SU-DHL-6 (cell line): ENCODE results near the gene CHEK1.

ENCODE experiments used
- H2AFZ ChIP-seq: fragments of 200-600 bp; sonication (generic); 2 replicates; pipeline ENCODE4 v1.6.1; 2014; ENCODE audit warnings: low read depth, mild to moderate bottlenecking, moderate library complexity, mixed read lengths, antibody characterized with exemption, low read length; ENCODE audit not compliant: severe bottlenecking
- H3F3A ChIP-seq: fragments of 200-600 bp; shearing (Covaris generic); 2 replicates; pipeline ENCODE4 v1.6.0; 2016; ENCODE audit warnings: antibody characterized with exemption, mild to moderate bottlenecking; ENCODE audit not compliant: insufficient read depth
- H3K27ac ChIP-seq: fragments of 200-600 bp; sonication (generic); 2 replicates; pipeline ENCODE4 v1.5.1; 2016; ENCODE audit warnings: low read depth, mild to moderate bottlenecking, low read length, moderate library complexity, mixed read lengths
- H3K27me3 ChIP-seq: fragments of 200-600 bp; sonication (generic), shearing (Covaris generic); 2 replicates; pipeline ENCODE4 v1.6.0; 2014; ENCODE audit warnings: mild to moderate bottlenecking, low read length
- H3K36me3 ChIP-seq: fragments of 200-600 bp; sonication (generic); 2 replicates; pipeline ENCODE4 v1.6.1; 2014; ENCODE audit warnings: mild to moderate bottlenecking, low read length, mixed read lengths
- H3K4me2 ChIP-seq: fragments of 300-600, 200-600 bp; shearing (Covaris generic), sonication (generic); 2 replicates; pipeline ENCODE4 v1.6.0; 2014; ENCODE audit warnings: low read length, low read depth, mild to moderate bottlenecking; ENCODE audit not compliant: poor library complexity, severe bottlenecking
- H3K4me3 ChIP-seq: fragments of 200-600 bp; sonication (generic); 2 replicates; pipeline ENCODE4 v1.5.1; 2014; ENCODE audit warnings: antibody characterized with exemption, low read length, mild to moderate bottlenecking, mixed read lengths; ENCODE audit not compliant: insufficient read depth, poor library complexity, severe bottlenecking
- H3K79me2 ChIP-seq: fragments of 200-600 bp; sonication (generic); 2 replicates; pipeline ENCODE4 v1.6.1; 2014; ENCODE audit warnings: mild to moderate bottlenecking, low read length, moderate library complexity; ENCODE audit not compliant: insufficient read depth
- H3K9ac ChIP-seq: fragments of 200-600 bp; sonication (generic); 2 replicates; pipeline ENCODE4 v1.7.0; 2014; ENCODE audit warnings: mild to moderate bottlenecking, low read length
- H3K9me2 ChIP-seq: fragments of 200-600 bp; sonication (generic); replicated peaks from 2 replicates; pipeline ENCODE4 v1.6.1; 2014; ENCODE audit warnings: low read length; ENCODE audit not compliant: insufficient read depth
- H3K9me3 ChIP-seq: fragments of 200-600 bp; sonication (generic); 2 replicates; pipeline ENCODE4 v1.6.1; 2014; ENCODE audit warnings: low read length, mixed read lengths; ENCODE audit not compliant: insufficient read depth
- H4K20me1 ChIP-seq: fragments of 200-600 bp; sonication (generic); 2 replicates; pipeline ENCODE4 v1.6.1; 2014; ENCODE audit warnings: low read depth, mild to moderate bottlenecking, antibody characterized with exemption, low read length, moderate library complexity, mixed read lengths
- EZH2phosphoT487 ChIP-seq: fragments of 200-600 bp; sonication (generic), shearing (Covaris generic); conservative IDR thresholded peaks from 2 replicates; pipeline ENCODE4 v1.6.1; 2018; ENCODE audit warnings: mild to moderate bottlenecking, antibody characterized with exemption, low read length, moderate library complexity, mixed read lengths
- TF ChIP-seq, protein P1 (sequence below): fragments of 200-600 bp; sonication (generic); IDR thresholded peaks from one replicate; pipeline ENCODE4 v1.5.1; 2017; ENCODE audit warnings: antibody characterized with exemption, mild to moderate bottlenecking, low read length, moderate library complexity; ENCODE audit not compliant: insufficient read depth, poor library complexity, severe bottlenecking

Gene CHEK1

DNA sequence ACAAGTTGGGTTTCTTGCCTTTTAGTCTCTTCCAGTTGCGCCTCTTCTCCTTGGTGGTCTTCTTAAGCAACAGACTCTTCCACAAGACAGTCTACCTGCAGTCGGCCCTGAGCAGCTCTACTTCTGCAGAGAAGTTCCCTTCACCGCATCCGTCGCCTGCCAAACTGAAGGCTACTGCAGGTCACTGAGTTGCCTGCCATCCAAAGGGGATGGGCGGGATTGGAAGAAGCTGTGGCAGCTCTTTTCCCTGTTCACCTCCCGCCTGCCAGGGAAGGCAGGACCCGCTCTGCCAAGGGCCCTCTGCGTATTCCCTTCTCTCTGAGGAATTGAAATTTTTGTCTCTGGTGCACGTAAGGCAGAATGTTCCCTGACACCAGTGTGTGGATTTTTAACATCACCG is 41.5 kb upstream of the CHEK1 start:
- Histone ChIP-seq H3K27ac (no peak overlapping the region), H3K4me3 (no peak overlapping the region), H3F3A (no peaks in the 10 kb centered on the region; the same call in 1 of the 2 replicates), H3K9me2 (no peaks in the 10 kb centered on the region), H4K20me1 (no peaks in the 10 kb centered on the region), H2AFZ (no peak overlapping the region), H3K4me2 (no peak overlapping the region), H3K36me3 (no peaks in the 10 kb centered on the region; the same call in 1 of the 2 replicates), H3K79me2 (no peaks in the 10 kb centered on the region), H3K27me3 (no peaks in the 10 kb centered on the region), H3K9me3 (no peaks in the 10 kb centered on the region), H3K9ac (no peak overlapping the region)
- TF ChIP-seq EZH2phosphoT487, result no peak
- TF ChIP-seq, protein P1, sequence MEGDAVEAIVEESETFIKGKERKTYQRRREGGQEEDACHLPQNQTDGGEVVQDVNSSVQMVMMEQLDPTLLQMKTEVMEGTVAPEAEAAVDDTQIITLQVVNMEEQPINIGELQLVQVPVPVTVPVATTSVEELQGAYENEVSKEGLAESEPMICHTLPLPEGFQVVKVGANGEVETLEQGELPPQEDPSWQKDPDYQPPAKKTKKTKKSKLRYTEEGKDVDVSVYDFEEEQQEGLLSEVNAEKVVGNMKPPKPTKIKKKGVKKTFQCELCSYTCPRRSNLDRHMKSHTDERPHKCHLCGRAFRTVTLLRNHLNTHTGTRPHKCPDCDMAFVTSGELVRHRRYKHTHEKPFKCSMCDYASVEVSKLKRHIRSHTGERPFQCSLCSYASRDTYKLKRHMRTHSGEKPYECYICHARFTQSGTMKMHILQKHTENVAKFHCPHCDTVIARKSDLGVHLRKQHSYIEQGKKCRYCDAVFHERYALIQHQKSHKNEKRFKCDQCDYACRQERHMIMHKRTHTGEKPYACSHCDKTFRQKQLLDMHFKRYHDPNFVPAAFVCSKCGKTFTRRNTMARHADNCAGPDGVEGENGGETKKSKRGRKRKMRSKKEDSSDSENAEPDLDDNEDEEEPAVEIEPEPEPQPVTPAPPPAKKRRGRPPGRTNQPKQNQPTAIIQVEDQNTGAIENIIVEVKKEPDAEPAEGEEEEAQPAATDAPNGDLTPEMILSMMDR, result no peak

GRCh38 chr11:125585487-125585886 is 39.5 kb upstream of the CHEK1 start:
- Histone ChIP-seq H3K9me3 (no peaks in the 10 kb centered on the region), H3K36me3 (no peaks in the 10 kb centered on the region; the same call in 1 of the 2 replicates), H3K9me2 (no peaks in the 10 kb centered on the region), H3F3A (no peaks in the 10 kb centered on the region; the same call in 1 of the 2 replicates), H3K4me3 (no peak overlapping the region), H3K79me2 (no peaks in the 10 kb centered on the region), H3K27me3 (no peaks in the 10 kb centered on the region), H2AFZ (no peak overlapping the region), H3K27ac (no peak overlapping the region), H3K4me2 (no peak overlapping the region), H4K20me1 (no peaks in the 10 kb centered on the region), H3K9ac (no peak overlapping the region)
- TF ChIP-seq, protein P1, result no peak
- no peak for TF ChIP-seq EZH2phosphoT487

DNA sequence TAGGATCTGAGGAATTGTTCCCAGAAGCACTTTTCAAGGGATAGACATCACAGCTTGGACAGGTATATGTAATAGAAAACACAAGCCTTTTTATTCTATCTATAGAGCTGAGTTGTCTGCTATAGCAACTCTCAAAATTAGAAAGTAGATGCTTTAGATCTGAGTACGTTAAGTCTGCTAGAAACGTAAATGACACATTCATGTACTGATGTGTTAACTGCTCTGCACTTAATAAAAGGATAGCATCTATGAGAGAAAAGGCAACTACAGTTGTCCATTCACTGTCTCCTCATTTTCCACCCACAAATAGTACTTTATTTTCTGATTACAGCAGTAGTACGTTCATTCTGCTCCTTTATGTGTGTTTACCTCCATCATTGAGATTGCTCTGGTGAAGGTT is 38.3 kb upstream of the CHEK1 start:
- Histone ChIP-seq H4K20me1 (no peaks in the 10 kb centered on the region), H3K9me2 (no peaks in the 10 kb centered on the region), H3K36me3 (no peaks in the 10 kb centered on the region; the same call in 1 of the 2 replicates), H3K27ac (no peak overlapping the region), H3K4me3 (no peak overlapping the region), H3K9ac (no peak overlapping the region), H3K79me2 (no peaks in the 10 kb centered on the region), H3K27me3 (no peaks in the 10 kb centered on the region), H3F3A (no peaks in the 10 kb centered on the region; the same call in 1 of the 2 replicates), H2AFZ (no peak overlapping the region), H3K4me2 (no peak overlapping the region), H3K9me3 (no peaks in the 10 kb centered on the region)
- TF ChIP-seq, protein P1, result no peak
